Hematopoietic multipotent progenitor cell treated with erythropoietin and hydrocortisone succinate and interleukin-3 and kit ligand, for 6 days (in vitro differentiated cells): Measurements from ENCODE around the gene ELSPBP1.
"Not testable (repeated sequence)": the region's sequence is repeated elsewhere in the genome, so short reads cannot be mapped to it uniquely, and the experiment has no call there.

ENCODE experiments used
- DNase-seq: peaks from one replicate; pipeline ENCODE4 v3.0.0-alpha.2; 2015

The ELSPBP1 gene

GRCh38 chr19:47994209-47994802, at the start of gene ELSPBP1:
Gene ELSPBP1, plus strand, starts transcription at chr19:47994632. Its CDS starts 14,036 bp downstream, at chr19:48008668.
- no peak for DNase-seq

GRCh38 chr19:47949852-47950521, 44.4 kb upstream of the ELSPBP1 start:
- DNase-seq = not testable (repeated sequence)

GRCh38 chr19:47952132-47952531, 42.3 kb upstream of the ELSPBP1 start:
- DNase-seq = not testable (repeated sequence)

- DNase-seq = not testable (repeated sequence)
These were observed 38.5 kb upstream of the ELSPBP1 start for GRCh38 chr19:47955936-47956335.

GRCh38 chr19:47973529-47973928, 20.9 kb upstream of the ELSPBP1 start:
- no peak for DNase-seq

GRCh38 chr19:47991191-47991808, 3.1 kb upstream of the ELSPBP1 start:
- no peak for DNase-seq

- no peak for DNase-seq
These were observed 2.4 kb upstream of the ELSPBP1 start, which contains the start of gene BSPH1 for GRCh38 chr19:47992070-47992469. Gene BSPH1, minus strand, starts transcription at chr19:47992170. Its CDS starts 89 bp downstream, at chr19:47992081.

- no peak for DNase-seq
These were observed 1.8 kb downstream of the ELSPBP1 start for GRCh38 chr19:47996230-47996727.

GRCh38 chr19:47998800-47999199, 4.4 kb downstream of the ELSPBP1 start:
- DNase-seq = no peak

- no peak for DNase-seq
These were observed 6.4 kb downstream of the ELSPBP1 start for GRCh38 chr19:48000846-48001245.

GRCh38 chr19:48004236-48004635, 9.8 kb downstream of the ELSPBP1 start:
- no peak for DNase-seq

GRCh38 chr19:48006762-48007161, 12.3 kb downstream of the ELSPBP1 start:
- DNase-seq = peak; percentile 16

GRCh38 chr19:48010932-48011758, 16.7 kb downstream of the ELSPBP1 start:
- no peak for DNase-seq

- DNase-seq = no peak
These were observed 26.3 kb downstream of the ELSPBP1 start for GRCh38 chr19:48020686-48021085.

- DNase-seq = no peak
These were observed 28.6 kb downstream of the ELSPBP1 start for GRCh38 chr19:48023011-48023410.

- DNase-seq = no peak
These were observed 29.1 kb downstream of the ELSPBP1 start for GRCh38 chr19:48023518-48023917.

- no peak for DNase-seq
These were observed 31.0 kb downstream of the ELSPBP1 start for GRCh38 chr19:48025480-48025879.

GRCh38 chr19:48029431-48029830, 35.0 kb downstream of the ELSPBP1 start:
- DNase-seq = no peak

GRCh38 chr19:48030073-48030472, 35.6 kb downstream of the ELSPBP1 start:
- no peak for DNase-seq

GRCh38 chr19:48033604-48034003, 39.2 kb downstream of the ELSPBP1 start:
- no peak for DNase-seq

- DNase-seq = no peak
These were observed 42.3 kb downstream of the ELSPBP1 start for GRCh38 chr19:48036765-48037164.

GRCh38 chr19:48041877-48042580, 47.6 kb downstream of the ELSPBP1 start:
- no peak for DNase-seq
